ENCODE measurements around the gene CDH13.

The CDH13 gene

DNA sequence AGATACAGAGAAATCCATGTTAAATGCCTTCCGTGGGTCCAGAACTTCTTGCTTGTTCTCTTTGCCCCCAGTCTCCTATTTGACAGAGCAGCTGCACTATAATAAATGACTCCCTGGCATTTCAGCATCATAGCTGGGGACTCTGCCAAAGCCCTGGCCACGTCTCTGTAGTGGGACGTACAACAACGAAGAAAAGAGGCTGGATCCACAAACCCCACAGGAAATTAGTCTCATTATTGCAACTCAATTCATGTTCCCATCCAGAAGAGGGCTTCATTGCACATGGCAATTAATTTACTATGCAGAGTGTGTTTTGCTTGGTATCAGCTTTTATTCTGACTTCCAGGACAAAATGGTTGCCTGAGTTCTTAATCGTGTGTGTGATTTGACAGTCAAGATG is 121.3 kb downstream of the CDH13 start:
- DNase-seq (ENCODE audit: low spot score): peak; percentile 25

DNA sequence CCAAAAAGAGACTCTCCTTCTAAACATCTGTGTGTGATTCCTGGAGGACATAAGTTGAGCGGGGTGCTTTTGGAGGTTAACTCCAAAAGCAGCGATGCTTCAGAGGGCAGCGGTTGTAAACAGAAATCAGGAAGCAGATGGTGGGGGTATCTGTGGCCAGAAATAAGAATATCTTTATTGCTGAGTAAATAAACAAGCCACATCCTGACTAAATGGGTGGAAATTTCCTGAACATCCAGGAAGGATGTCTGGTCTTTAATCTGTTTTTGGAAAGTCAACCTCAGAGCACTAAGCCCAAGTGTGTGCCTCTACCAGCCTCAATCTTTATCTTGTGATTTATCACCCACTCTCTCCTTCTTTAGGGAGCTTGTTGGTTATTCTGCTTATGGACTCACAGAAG is 123.3 kb downstream of the CDH13 start:
- DNase-seq (ENCODE audit: low spot score): no peak

DNA sequence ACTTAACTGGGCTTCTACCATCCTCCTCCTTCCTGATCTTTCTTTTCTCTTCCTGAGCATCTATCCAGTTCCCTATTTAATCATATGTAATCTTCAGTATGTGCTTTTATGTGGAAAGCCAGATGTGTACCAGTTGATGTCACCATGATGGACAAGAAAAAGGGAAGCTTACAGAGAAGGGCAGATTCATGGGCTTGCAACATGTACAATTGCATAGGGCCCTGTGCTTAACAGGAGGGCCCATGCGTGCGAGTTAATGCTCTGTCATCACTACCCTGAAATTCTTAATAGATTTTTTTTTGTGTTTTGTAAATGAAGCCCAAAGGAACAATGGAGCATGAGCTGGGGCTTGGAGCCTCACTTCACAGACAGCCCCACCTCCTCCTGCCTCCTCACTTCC is 124.3 kb downstream of the CDH13 start:
- DNase-seq (ENCODE audit: low spot score): no peak

DNA sequence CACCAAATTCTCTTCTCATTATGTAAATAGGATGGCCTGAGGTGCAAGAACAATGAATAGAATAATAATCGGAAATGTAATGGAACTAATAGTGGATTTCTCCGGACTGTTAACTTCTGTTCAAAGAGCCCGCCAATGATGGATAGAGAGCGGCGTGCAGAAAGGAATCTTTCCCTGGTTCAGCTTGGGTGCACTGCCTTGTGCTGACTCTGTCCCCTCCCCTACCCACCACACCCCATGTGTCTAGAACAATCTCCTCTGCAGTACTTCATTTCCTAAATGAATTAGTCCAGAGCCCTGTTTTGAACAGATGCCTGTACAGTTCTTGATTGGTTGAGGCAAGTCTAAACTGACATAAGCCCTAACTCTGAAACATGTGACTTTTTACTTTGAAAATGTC is 125.4 kb downstream of the CDH13 start:
- peak; percentile 3 for DNase-seq (ENCODE audit: low spot score)

DNA sequence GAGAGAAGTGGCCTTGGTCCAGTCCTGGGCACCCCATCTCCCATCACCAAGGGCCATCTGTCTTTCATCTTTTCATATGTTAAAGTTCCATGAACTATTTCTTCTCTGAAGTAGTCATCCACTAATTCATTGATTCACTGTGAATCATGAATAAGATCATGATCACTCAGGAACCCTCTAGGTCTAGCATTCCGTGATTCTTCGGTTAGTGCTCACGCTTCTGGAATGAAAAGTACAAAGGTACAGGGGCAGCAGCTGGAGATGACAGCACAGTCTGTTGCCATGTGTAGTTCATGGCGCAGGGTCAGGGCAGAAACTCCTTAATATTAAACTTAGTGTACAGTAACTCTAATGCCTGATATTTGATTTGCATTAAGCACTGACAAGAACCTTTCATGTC is 127.1 kb downstream of the CDH13 start:
- peak; percentile 76 for DNase-seq (ENCODE audit: low spot score)

DNA sequence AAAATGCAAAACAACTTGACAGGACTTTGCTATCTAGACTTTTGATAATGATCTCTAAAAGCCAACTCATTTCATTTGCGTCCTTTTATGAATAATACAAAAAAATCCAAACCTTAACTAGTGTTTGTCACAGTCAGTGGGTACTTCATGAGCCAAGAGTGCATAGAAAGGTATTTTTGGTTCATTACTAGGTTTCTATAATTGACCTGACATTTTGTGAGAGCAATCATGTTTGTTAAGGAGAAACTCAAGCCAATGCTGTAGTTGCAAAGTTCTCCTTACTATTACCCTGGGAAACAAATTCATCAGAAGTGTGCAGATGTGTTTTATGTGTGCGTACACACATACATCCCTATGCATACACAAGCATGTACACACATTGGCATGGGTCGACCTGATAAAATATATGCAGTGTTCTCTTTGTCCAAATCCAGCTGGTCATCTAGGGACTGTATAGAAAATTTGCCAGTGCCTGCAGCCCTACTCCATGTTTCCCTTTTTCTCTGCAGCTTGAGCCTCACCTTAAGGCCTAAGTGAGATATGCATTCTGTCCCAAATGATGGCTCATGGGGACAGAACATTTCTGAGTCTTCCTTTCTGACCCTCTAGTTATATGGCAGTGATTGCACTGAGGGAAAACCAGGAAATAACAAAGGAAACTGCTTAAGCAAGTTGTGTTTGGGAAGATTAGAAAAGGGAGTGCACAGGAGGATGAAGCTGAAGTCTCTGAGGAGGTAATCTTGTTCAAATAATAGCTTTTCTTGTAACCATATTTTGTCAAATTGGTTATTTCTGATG is 128.1 kb downstream of the CDH13 start:
- DNase-seq (ENCODE audit: low spot score): no peak

DNA sequence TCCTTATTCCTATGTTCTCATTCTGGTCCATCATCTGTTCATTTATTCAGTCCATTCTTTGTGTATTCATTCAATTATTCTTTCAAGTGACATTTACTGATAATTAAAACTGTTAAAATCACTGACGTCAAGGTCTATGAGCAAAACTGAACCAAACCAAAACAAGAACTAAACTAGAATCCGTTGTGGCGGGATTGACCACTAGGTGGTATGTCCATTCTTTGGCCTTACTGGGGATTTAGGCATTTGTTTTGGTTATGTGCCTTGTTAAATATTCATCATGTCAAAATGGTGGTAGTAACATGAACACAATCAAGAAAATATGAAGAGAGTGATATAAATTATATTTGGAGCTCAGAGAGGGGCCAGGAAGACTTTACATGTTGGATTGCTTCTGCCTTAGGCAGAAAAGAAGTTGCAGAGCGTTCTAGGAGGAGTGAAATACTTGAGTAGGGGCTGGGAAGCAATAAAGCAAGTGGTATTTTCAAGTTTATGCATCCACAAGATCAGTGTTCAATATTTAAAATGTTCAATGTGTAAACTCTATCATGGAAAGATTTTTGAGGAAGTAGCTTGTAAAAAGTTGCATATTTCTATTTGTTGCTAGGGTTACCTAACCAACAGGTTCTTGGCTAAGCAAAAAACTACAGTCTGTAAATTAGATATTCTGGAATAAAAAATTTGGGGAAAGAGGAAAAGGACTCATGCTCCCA is 129.0 kb downstream of the CDH13 start:
- no peak for DNase-seq (ENCODE audit: low spot score)

DNA sequence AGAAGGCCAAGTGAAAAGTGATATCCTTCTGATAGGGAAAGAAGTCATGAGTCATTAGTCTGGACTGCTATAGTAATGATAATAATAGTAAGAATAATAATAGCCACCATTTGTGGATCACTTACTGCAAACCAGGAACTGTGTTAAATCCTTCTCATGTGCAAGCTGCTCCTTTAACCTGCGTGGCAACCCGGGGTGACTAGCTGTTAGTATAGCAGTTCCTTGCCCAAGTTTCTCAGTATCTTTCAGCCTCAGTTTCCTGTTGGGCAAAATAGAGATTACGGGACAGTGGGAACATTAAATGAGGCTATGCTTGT is 129.5 kb downstream of the CDH13 start:
- peak; percentile 23 for DNase-seq (ENCODE audit: low spot score)

DNA sequence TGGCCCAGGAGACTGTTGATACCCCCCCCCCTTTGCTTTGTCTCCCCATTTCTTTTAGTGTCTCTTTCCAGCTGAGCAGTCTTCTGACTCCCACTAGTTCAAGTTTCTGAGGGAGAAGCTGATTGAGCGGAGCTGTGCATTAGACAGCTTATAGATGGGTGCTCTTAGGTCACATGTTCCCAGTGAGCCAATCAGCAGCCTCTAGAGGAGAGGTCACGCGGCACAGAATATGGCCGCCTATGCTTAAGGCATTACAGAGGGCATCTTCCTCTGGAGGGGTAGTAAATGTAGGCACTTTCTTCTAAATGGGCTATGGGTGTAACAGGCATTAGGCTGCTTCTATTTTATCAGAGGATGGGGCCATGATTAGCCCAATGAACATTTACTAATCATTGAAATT is 131.6 kb downstream of the CDH13 start:
- DNase-seq (ENCODE audit: low spot score): no peak

DNA sequence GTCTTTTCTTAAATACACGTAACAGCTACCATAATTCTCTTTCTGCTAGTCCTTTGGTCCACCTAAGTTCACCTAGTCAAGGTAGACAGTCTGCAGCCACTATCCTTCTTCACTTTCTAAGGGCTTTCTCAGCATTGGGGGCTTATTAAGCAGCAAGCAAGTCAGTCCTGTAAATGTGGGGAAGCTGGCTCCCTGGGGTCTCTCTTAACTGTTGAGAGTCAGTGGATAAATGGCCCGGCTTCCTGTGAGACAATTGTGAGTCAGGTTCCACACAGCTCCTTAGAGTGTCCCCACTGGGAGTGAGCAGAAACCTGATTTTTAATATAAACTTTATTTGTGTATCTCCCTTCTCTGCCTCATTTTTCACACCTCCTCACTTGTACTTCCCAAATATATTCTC is 132.1 kb downstream of the CDH13 start:
- no peak for DNase-seq (ENCODE audit: low spot score)

DNA sequence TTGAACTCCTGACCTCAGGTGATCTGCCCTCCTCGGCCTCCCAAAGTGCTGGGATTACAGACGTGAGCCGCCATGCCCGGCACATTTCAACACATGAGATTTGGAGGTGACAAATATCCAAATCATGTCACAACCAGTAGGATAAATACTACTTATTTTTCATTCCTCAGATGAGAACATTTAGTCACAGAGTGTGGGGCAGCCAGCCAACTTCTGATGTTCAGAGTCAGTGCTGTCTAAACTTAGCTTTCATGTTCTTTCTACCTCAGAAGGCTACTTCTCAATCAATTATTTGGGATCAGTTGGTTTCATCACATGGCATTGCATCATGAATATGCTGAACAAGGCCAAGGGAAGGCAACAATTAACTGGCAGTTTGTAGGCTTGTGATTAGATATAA is 134.5 kb downstream of the CDH13 start:
- DNase-seq (ENCODE audit: low spot score): peak; percentile 27

DNA sequence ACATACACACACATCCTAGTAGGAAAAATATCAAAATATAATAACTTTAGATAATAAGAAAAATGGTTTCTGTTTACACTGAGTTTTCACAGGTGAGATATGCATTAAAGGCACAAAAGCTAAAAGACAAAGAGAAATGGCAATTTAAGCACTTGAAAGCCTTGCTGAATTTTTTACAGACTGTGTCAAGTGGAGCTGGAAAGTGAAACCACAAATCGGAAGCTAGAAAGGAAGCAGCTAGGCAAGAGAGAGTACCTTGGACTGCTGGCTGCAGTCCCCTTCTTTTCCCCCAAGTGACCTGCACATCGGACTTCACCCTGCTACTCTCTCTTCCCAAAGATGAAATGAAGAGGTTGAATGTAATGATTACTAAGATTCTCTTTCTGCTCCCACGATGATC is 135.1 kb downstream of the CDH13 start:
- peak; percentile 34 for DNase-seq (ENCODE audit: low spot score)

DNA sequence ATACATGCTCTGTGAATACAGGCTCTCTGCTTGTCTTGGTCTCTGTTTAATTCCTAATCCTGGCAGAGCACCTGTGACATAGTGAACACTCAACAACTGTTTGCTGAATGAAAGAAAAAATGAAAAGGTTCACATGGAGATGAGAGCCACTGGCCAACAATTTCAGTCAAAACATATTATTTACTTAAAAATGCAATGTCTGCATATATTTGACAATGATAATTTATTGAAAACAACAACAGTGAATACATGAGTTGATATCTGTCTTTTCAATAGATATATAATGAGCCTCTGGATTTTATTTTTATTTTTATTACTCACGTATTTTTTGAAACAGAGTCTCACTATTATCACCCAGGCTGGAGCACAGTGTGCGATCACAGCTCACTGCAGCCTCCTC is 136.6 kb downstream of the CDH13 start:
- no peak for DNase-seq (ENCODE audit: low spot score)

DNA sequence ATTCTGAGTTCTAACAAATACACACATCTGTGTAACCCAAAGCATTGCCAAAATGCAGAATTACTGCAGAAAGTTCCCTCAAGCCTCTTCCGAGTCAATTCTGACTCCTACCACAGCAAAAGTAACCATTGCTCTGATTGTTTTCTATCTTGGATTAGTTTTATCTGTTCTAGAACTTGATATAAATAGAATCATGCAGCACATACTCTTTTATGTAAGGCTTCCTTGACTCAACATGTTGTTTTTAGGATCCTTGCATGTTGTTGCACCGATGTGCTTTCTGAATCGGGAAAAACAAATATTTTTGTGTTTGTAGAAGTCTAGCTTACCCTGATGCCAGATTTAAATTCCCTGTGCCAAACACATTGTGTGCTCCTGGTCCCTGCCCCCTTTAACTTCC is 140.4 kb downstream of the CDH13 start:
- DNase-seq (ENCODE audit: low spot score): no peak

DNA sequence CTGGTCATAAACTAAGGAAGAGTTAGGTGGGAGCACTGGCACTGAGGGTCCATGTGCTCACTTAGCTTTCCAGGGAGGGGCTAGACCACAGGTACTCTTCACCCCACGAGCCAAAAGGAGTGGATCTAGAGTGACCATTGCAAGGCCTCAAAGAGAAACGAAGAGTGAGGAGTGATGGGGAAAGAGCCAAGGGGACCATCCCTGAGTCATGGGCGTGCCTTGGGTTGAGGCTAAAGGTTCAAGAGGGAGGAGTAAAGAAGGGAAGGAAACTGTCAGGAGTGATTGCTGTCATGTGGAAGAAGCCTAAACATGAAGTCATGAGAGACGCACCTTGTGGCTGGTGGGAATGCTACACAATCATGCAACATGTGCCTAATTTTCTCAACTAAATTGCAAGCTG is 141.0 kb downstream of the CDH13 start:
- no peak for DNase-seq (ENCODE audit: low spot score)

DNA sequence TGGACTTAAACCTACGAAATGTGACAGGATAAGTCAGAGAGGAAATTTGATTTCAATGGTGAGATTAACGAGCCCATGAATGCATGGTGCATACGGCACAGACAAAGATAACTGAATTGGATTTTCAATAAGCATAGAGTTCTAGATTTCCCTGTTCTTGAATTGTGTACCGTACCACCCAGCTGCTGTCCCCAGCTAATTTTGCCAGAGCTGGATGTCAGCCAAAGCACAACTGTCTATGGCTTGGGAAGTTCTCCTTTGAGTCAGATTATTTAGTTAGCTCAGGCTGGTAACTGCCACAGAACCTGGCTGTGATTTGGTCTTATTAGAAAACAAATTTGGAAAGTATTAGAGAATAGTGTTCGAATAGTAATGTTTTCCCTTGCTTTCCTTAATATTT is 143.1 kb downstream of the CDH13 start:
- DNase-seq (ENCODE audit: low spot score): no peak

DNA sequence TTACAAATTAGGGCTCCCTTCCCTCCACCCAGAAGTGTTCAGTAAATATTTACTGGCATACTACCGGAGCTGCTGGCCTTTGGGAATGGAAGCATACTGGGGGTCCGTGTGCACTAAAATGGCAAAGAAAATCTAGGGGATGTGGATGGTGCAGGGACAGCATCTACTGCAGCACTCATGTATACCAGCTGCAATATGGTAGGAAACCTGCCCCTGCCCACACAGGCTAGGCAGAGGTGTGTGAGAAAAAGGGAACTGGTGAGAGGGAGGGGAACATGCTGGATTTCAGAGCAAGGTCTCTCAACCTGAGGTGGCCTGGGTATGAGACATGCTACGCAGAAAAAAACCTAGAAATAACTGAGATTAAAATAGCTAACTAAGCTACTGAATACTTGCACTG is 145.4 kb downstream of the CDH13 start:
- no peak for DNase-seq (ENCODE audit: low spot score)

DNA sequence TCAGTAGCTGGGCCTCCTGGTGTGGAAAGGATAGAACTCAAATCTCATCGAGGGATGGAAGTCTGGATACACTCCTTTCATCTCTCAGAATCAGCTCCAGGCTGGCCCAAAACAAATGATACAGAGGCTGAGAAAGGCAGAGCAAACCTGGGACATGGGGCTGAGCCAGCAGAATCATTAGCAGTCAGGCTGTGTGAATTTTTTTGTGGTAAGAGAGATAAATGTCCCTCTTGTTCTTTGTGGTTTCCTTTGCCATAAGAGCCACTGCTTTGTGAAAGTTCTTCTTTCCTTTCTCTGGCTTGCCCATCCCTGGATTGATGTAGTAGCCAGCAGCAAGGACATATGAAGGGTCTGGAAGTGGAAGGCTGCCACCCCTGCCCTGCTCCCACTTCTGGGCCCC is 146.2 kb downstream of the CDH13 start:
- no peak for DNase-seq (ENCODE audit: low spot score)

DNA sequence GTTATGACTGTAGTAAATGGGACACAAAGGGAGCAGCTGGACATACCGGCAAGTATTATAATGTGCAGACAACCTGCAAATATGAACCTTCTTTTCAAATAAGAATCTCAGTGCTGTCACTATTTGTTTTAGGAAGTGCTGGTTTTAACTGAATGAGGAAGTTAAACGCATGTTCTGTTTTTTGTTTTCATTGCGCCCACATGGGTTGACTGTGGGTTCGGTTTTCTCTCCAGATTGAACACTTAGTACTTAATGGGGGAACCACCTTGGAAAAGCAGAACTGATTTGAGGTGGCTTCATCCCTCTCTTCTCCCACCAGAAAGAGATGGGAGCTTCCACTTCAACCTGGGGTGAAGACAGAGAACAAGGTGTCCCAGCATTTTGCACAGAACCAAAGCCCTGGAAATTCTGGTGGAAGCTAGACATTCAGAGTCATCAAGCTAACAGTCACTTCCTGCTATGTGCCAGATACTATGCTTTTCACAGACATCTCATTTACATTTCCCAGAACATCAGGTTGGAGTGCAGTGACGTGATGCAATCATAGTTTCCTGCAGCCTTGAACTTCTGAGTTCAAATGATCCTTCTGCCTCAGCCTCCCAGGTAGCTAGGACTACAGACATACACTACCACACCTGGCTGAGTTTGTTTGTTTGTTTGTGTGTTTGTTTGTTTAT is 149.8 kb downstream of the CDH13 start:
- DNase-seq (ENCODE audit: low spot score): no peak

DNA sequence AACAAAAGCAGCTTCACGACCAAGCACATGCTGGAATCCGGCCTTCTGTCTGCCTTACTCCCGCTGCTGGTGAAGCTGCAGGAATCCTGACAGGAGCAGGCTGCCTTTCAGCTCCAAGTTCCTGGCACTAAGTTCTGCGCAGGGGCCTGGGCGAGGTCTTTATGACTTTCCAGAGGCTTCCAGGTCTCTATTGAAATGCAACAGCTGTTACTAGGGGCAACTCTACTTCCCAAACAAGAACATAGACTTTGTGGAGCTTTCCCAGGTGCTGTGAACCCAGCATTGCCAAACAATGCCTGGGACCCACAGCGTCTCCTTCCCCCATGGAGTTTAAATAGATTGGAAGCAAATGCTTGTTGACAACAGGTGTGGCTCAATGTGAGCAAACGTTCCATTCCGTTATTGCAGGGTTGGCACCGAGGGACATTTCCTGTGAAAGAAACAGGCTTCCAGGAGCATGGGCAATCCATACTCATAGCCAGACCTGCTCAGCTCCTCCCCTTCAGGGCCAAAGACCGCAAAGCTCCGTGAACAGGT is 156.0 kb downstream of the CDH13 start:
- DNase-seq (ENCODE audit: low spot score): no peak

DNA sequence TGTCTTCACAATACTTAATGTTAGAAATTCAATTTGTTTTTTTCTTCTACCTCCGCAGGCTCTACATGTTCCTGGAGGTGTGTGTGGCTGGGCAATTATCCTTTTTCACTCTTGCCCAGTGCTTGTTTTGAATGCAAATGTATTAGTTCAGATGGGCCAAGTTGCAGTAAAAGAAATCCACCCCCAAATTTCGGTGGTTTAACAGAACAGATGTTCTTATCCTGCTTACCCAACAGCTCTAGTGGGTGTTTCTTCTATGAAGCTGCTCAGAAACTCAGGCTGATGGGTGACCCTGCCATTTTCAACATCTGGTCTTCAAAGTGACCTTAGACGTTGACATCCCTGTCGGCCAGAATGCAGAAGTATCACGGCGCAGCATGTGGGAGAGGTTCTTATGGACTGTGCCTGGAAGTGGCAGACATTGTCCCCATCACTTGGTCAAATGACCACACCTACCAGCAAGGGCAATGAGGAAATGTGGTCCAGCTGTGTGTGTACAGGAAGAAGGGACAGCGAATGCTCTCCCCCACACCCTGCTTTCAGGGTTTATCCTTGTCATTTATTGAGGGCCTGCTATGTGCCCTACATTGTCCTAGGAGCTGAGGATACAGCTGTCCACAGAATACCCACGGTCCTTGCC is 157.3 kb downstream of the CDH13 start:
- DNase-seq (ENCODE audit: low spot score): no peak

DNA sequence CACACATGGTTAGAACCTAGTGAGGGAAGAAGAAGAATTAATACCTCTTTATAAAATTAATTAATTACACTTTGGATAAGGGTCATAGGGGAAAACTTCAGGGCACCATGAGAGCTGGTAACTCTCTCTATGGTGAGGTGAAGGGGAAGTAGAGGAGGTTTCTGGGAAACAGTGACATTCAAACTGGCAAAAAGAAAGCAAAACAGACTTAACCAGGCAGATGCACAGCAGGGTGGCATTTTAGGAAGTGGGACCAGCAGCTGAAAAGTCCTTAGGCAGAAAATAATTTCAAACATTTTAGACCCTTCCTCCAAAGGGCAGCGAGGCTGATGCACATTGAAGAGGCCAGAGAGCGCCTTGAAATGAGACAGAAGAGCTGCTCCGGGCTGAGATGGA is 157.8 kb downstream of the CDH13 start:
- DNase-seq (ENCODE audit: low spot score): no peak

DNA sequence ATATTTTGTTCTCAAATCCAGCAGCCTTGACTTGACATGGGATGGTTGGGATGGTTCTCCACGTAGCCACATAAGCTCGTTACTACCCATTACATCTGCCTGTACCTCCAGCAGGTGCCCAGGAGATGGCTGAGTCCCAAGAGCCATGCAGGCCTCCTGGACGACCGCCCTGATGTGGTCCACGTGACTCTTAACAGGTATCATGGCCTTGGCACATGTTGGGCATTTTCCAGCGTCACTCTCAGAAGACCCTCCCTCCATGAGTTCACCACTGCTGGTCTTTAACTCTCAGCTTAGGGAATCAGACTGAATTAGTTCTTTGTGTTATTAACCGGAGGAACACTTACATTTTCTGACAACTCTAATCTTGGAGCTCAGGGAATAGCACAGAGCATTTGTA is 161.5 kb downstream of the CDH13 start:
- DNase-seq (ENCODE audit: low spot score): no peak
